Transverse colon (tissue), 4 donors: ENCODE results near the gene OR2V1. TPM values are rescaled to one million over a fixed set of nuclear protein-coding genes. Genes with fewer than 3 reads are reported as not detected.
"Not testable (repeated sequence)": the region's sequence is repeated elsewhere in the genome, so short reads cannot be mapped to it uniquely, and the experiment has no call there.

ENCODE experiments used
- DNase-seq: peaks from one replicate; pipeline ENCODE4 v3.0.0-alpha.2; 2019
- H3K27ac ChIP-seq, 4 donors: fragments of 200-600 bp; sonication (generic); 2 replicates each; pipeline ENCODE4 v1.5.1; 2016 to 2018; ENCODE audit warnings: inconsistent platforms in 4 of 4
- H3K27me3 ChIP-seq: fragments of 200-600 bp; sonication (generic); 2 replicates; pipeline ENCODE4 v1.5.1; 2017; ENCODE audit warnings: inconsistent platforms
- H3K36me3 ChIP-seq, 4 donors: fragments of 200-600 bp; sonication (generic); 2 replicates each; pipeline ENCODE4 v1.5.1; 2017 to 2019; ENCODE audit warnings: inconsistent platforms in 4 of 4
- H3K4me1 ChIP-seq, 4 donors: fragments of 200-600 bp; sonication (generic); 2 replicates each; pipeline ENCODE4 v1.5.1; 2017 to 2020; ENCODE audit warnings: inconsistent platforms in 4 of 4
- H3K4me3 ChIP-seq, 4 donors: fragments of 200-600 bp; sonication (generic); 1 replicate in 1 of 4; 2 replicates in 3 of 4; pipeline versions ENCODE4 v1.5.1 to v1.6.1; 2017 to 2019; ENCODE audit warnings: inconsistent platforms in 4 of 4
- H3K9me3 ChIP-seq, 2 donors: fragments of 200-600 bp; sonication (generic); 2 replicates each; pipeline ENCODE4 v1.5.1; 2017 to 2019; ENCODE audit warnings: inconsistent platforms in 2 of 2
- EP300 ChIP-seq: sonication (generic); formaldehyde crosslinking; IDR thresholded peaks from one replicate; pipeline ENCODE4 v1.6.1; 2017; ENCODE audit warnings: antibody characterized with exemption, low read depth
- POLR2A ChIP-seq: fragments of 450-650 bp; IDR thresholded peaks from one replicate; pipeline ENCODE4 v1.6.1; 2016; ENCODE audit warnings: antibody characterized with exemption, mild to moderate bottlenecking, moderate library complexity
- POLR2AphosphoS5 ChIP-seq, 3 donors: sonication (generic); formaldehyde crosslinking; IDR thresholded peaks; one replicate each; pipeline ENCODE4 v1.6.1; 2016; ENCODE audit warnings: antibody characterized with exemption in 3 of 3
- WGBS, 2 donors: methylation state at CpG; one replicate each; pipeline ENCODE4 v1.1.5; 2018; ENCODE audit warnings: low coverage in 1 of 2; 5-methylcytosine and 5-hydroxymethylcytosine counted together
- in situ Hi-C, 4 donors: fragments of 200-750 bp; cut with MboI; loops; one replicate each; pipeline versions ENCODE4 v1.15.0 to v1.15.1; 2017; ENCODE audit warnings: low sequenced_read_pairs in 3 of 4, low pct_ligation_motif_present in 1 of 4, low pct_unique_long_range_greater_than_20kb in 1 of 4
- intact Hi-C: fragments of 100-400 bp; cut with DNase I; formaldehyde crosslinking; loops from one replicate; pipeline ENCODE4 v1.15.1; 2023; ENCODE audit warnings: low total_unique reads
- total RNA-seq, 4 donors: library from RNA; depleted of rRNA; stranded (reverse); fragments of >200 nt; gene quantifications; one replicate each; pipeline ENCODE4 v1.1.0, GENCODE V29; 2016
- TF ChIP-seq, protein P1 (sequence below), 5 experiments: fragments of 200-600 bp in 3 of 5; fragments of 450-650 bp in 2 of 5; sonication (generic) in 3 of 5; IDR thresholded peaks; 1 replicate in 2 of 5; 2 replicates in 3 of 5; pipeline ENCODE4 v1.5.1; 2016 to 2017; ENCODE audit warnings: antibody characterized with exemption in 5 of 5, inconsistent platforms in 3 of 5, mild to moderate bottlenecking in 2 of 5, moderate library complexity in 1 of 5

Gene OR2V1
- total RNA-seq, 4 donors from 2014 or later: not detected

DNA sequence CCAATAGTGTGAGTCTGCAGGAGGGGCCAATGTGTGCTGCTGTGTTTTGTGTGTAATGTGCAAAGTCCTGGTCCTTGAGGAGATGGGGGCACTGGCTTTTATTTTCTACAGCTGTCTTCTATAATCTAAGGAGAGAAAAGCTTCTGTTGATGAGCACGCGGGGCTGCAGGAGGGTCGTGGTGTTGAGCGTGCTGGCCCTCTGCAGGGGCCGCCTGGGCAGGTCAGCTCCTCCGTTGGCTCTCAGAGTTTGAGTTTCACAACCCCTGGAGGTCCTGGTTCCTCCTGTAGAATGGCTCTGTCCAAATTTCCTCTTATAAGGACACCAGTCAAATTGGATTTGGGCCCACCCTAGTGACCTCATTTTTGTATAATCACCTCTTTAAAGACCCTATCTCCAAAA is 12.6 kb downstream of the OR2V1 start:
- intact Hi-C loops (no loop called here), in situ Hi-C loops (no loop called here)
- H3K9me3 ChIP-seq: no peaks in the 10 kb centered on the region
- H3K27ac ChIP-seq: no peak overlapping the region
- no peak overlapping the region for H3K4me3 ChIP-seq
- H3K36me3 ChIP-seq: no peaks in the 10 kb centered on the region
- TF ChIP-seq EP300: no peak
- TF ChIP-seq, protein P1, sequence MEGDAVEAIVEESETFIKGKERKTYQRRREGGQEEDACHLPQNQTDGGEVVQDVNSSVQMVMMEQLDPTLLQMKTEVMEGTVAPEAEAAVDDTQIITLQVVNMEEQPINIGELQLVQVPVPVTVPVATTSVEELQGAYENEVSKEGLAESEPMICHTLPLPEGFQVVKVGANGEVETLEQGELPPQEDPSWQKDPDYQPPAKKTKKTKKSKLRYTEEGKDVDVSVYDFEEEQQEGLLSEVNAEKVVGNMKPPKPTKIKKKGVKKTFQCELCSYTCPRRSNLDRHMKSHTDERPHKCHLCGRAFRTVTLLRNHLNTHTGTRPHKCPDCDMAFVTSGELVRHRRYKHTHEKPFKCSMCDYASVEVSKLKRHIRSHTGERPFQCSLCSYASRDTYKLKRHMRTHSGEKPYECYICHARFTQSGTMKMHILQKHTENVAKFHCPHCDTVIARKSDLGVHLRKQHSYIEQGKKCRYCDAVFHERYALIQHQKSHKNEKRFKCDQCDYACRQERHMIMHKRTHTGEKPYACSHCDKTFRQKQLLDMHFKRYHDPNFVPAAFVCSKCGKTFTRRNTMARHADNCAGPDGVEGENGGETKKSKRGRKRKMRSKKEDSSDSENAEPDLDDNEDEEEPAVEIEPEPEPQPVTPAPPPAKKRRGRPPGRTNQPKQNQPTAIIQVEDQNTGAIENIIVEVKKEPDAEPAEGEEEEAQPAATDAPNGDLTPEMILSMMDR (IDR thresholded peaks at IDR 0.05): no peak
- TF ChIP-seq POLR2A: no peak
- no peak for TF ChIP-seq POLR2AphosphoS5 (IDR thresholded peaks at IDR 0.05)
- no peak for DNase-seq
- H3K4me1 ChIP-seq: peaks cover 0 to 9% (median 3%) of the 10 kb centered on the region in 4 donors
- peaks cover 94% of the 10 kb centered on the region for H3K27me3 ChIP-seq
- 89% methylated on average over 6 of the region's 6 CpGs; no CpG with 5 or more reads in 1 of the 2 donors for WGBS, 2 donors

DNA sequence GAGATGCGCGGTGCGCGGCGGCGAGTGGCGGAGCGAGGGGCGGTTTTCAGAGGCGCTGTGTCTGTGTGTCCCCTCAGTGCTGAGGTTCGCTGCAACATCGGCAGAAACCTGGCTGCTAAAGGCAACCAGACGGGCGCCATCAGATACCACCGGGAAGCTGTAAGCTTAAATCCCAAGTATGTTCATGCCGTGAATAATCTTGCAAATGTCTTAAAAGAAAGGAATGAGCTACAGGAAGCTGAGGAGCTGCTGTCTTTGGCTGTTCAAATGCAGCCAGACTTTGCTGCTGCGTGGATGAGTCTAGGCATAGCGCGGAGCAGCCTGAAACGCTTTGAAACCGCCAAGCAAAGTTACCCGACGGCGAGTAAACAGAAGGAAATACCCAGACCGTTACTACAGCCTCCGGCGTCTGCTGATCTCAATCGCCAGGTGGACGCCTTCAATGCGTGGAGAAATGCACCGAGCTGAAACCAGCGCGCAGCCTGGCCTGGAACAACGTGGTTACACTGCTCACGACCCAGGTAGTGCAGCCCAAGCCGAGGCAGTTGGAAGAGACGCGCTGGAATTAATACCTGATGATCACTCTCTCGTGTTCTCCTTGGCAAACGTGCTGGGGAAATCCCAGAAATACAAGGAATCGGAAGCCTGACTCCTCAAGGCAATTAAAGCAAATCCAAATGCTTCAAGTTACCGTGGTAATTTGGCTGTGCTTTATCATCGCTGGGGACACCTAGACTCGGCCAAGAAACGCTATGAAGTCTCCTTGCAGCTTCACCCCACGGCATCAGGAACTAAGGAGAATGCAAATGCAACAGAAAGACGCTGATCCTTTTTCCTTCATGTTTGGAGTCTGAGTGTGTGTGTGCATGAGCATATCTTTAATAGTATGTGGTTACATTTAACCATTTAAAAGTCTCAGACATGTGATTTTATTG is 15.9 kb downstream of the OR2V1 start:
- Histone ChIP-seq H3K36me3 (no peaks in the 10 kb centered on the region), H3K27ac (no peak overlapping the region), H3K4me1 (peaks cover 0 to 9% (median 3%) of the 10 kb centered on the region in 4 donors), H3K4me3 (no peak overlapping the region), H3K9me3 (no peaks in the 10 kb centered on the region), H3K27me3 (peaks cover 95% of the 10 kb centered on the region)
- intact Hi-C loops: no loop called here
- TF ChIP-seq EP300 (no peak), POLR2A (no peak), POLR2AphosphoS5 (IDR thresholded peaks at IDR 0.05) (no peak)
- TF ChIP-seq, protein P1 (IDR thresholded peaks at IDR 0.05): no peak
- no peak for DNase-seq
- in situ Hi-C loops: no loop called here
- WGBS, 2 donors: 0 to 26% methylated on average over 1 to 47 of the region's 47 CpGs

DNA sequence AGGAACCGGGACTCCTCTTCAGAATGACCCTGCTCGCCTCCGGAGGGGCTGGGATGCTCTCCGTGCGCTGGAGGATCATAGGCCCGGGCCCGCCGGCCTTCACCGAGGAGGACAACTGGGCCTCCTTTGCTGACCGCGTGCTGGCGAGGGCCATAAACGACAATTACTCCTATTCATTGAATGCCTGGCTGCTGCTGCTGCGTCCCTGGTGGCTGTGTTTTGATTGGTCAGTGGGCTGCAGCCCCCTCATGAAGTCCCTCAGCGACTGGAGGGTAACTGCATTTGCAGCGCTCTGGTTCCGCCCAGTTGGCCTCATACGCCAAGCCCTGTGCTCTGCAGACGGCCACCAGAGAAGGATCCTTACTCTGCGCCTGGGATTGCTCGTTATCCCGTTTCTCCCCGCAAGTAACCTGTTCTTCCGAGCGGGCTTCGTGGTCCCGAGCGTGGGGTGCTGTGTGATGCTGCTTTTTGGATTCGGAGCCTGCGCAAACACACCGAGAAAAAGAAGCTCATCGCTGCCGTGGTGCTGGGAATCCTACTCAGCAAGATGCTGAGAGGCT is 16.6 kb downstream of the OR2V1 start:
- Histone ChIP-seq H3K36me3 (no peaks in the 10 kb centered on the region), H3K4me3 (no peak overlapping the region), H3K27ac (no peak overlapping the region), H3K27me3 (peaks cover 95% of the 10 kb centered on the region), H3K4me1 (peaks cover 0 to 9% (median 3%) of the 10 kb centered on the region in 4 donors), H3K9me3 (no peaks in the 10 kb centered on the region)
- TF ChIP-seq, protein P1 (IDR thresholded peaks at IDR 0.05): no peak
- TF ChIP-seq EP300: no peak
- TF ChIP-seq POLR2A: no peak
- TF ChIP-seq POLR2AphosphoS5 (IDR thresholded peaks at IDR 0.05): no peak
- DNase-seq: no peak
- intact Hi-C loops: no loop called here
- in situ Hi-C loops: no loop called here
- WGBS, 2 donors: 77% methylated on average over 33 of the region's 33 CpGs; no CpG with 5 or more reads in 1 of the 2 donors

- WGBS, 2 donors: 87 to 100% methylated on average over 1 to 11 of the region's 13 CpGs
- in situ Hi-C loops, H3K27ac ChIP-seq, H3K4me1 ChIP-seq, intact Hi-C loops, H3K4me3 ChIP-seq, DNase-seq, H3K36me3 ChIP-seq, H3K9me3 ChIP-seq: not testable (repeated sequence)
- H3K27me3 ChIP-seq: peaks cover 95% of the 10 kb centered on the region
Measured at GRCh38 chr5:181113572-181113971, 17.4 kb downstream of the OR2V1 start.
